ENCODE data around the gene TMEM14B. TPM values are rescaled to one million over a fixed set of nuclear protein-coding genes. Genes with fewer than 3 reads are reported as not detected.

The TMEM14B gene
- total and polyA plus RNA-seq, 2 donors (not counting 3 experiments of a cell fraction or from before 2014, with no cell fraction given), result 58.2 to 73.1 TPM

- no peaks in the 10 kb centered on the region for H3K4me1 ChIP-seq (ENCODE audit: control insufficient read depth, extremely low read depth, insufficient read depth, low read length)
- H3K27me3 ChIP-seq (ENCODE audit: control insufficient read depth in 2 of 2, insufficient read depth in 2 of 2, low read length in 2 of 2), result no peaks in the 10 kb centered on the region
- dilution Hi-C loops (cut with MboI; ENCODE audit: extremely low pct_ligation_motif_present, low sequenced_read_pairs), result no loop called here
- no peak overlapping the region for H2AFZ ChIP-seq (ENCODE audit: low read depth, low read length)
- CTCF ChIA-PET, result interaction anchor here (1.2 to 1.6 kb wide), 2 partner anchors 8 to 19 kb away, joined by 3 to 4 read pairs; no protein-coding TSS in a partner anchor
- H3K79me2 ChIP-seq (ENCODE audit: control insufficient read depth, insufficient read depth, low read length), result no peaks in the 10 kb centered on the region
- H3K27ac ChIP-seq (ENCODE audit: insufficient read depth, low read depth, low read length), result no peak overlapping the region
- FAIRE-seq (no peak), DNase-seq (ENCODE audit: low read depth, low spot score) (no peak)
- intact Hi-C loops (cut with micrococcal nuclease), result no loop called here
- peaks cover 3% of the 10 kb centered on the region for H3K9me1 ChIP-seq (replicated peaks; ENCODE audit: control insufficient read depth, extremely low read depth, insufficient read depth, low read length)
- H3K9me3 ChIP-seq (replicated peaks; ENCODE audit: control insufficient read depth, insufficient read depth, low read length), result no peaks in the 10 kb centered on the region
- POLR2A ChIA-PET, result no interaction called here
- no peak overlapping the region for H3K4me3 ChIP-seq (replicated peaks in 1 of 3; ENCODE audit: insufficient read depth in 1 of 3, low read depth in 1 of 3, low read length in 3 of 3)
- H3K9ac ChIP-seq (replicated peaks; ENCODE audit: extremely low read depth, insufficient read depth, low read length), result no peak overlapping the region
- BruUV-seq (replicated peaks), result no TSS peak
- H3K36me3 ChIP-seq (ENCODE audit: control insufficient read depth in 2 of 2, extremely low read depth in 1 of 2, insufficient read depth in 2 of 2, low read length in 2 of 2), result no peaks in the 10 kb centered on the region
- H3K4me2 ChIP-seq (ENCODE audit: insufficient read depth, low read length), result no peak overlapping the region
- no peaks in the 10 kb centered on the region for H4K20me1 ChIP-seq (replicated peaks; ENCODE audit: control insufficient read depth, extremely low read depth, insufficient read depth, low read length)
- TF ChIP-seq POLR2AphosphoS5 (IDR thresholded peaks at IDR 0.05; ENCODE audit: insufficient read depth, low read depth, low read length), result no peak
- no peak for TF ChIP-seq GATA2 (IDR thresholded peaks at IDR 0.05; ENCODE audit: insufficient read depth, insufficient read length, low read depth, low read length)
- TF ChIP-seq MYC (IDR thresholded peaks at IDR 0.05; ENCODE audit: low read depth, low read length), result no peak
- TF ChIP-seq JUN (IDR thresholded peaks at IDR 0.05; ENCODE audit: borderline replicate concordance, insufficient read depth, insufficient read length, low read depth), result no peak
- no peak for TF ChIP-seq POLR2A (IDR thresholded peaks at IDR 0.05; ENCODE audit: low read depth, low read length)
- no peak for TF ChIP-seq FOS (IDR thresholded peaks at IDR 0.05; ENCODE audit: borderline replicate concordance, insufficient read depth, low read length)
- no peak for TF ChIP-seq MAX (IDR thresholded peaks at IDR 0.05; ENCODE audit: insufficient read depth, insufficient read length)
- no peak for TF ChIP-seq EZH2 (IDR thresholded peaks at IDR 0.05; ENCODE audit: borderline replicate concordance, low read depth, low read length, severe bottlenecking)
- no peak for TF ChIP-seq CTCF (IDR thresholded peaks at IDR 0.05; ENCODE audit: extremely low read depth in 1 of 2, insufficient read depth in 1 of 2, low read depth in 1 of 2, low read length in 2 of 2)
These were observed 30.6 kb downstream of the TMEM14B start for GRCh38 chr6:10778230-10778629.
